Suprapubic skin (tissue), 4 donors: Measurements from ENCODE around the gene SKAP1.

ENCODE experiments used
- EP300 ChIP-seq: sonication (generic); formaldehyde crosslinking; IDR thresholded peaks from one replicate; pipeline ENCODE4 v1.6.1; 2017; ENCODE audit warnings: antibody characterized with exemption
- POLR2A ChIP-seq, 2 donors: fragments of 450-650 bp; IDR thresholded peaks; one replicate each; pipeline ENCODE4 v1.6.1; 2017; ENCODE audit warnings: antibody characterized with exemption in 2 of 2, mild to moderate bottlenecking in 2 of 2, moderate library complexity in 2 of 2
- POLR2AphosphoS5 ChIP-seq, 3 donors: sonication (generic); formaldehyde crosslinking; IDR thresholded peaks; one replicate each; pipeline ENCODE4 v1.6.1; 2017; ENCODE audit warnings: antibody characterized with exemption in 3 of 3
- TF ChIP-seq, protein P1 (sequence below), 2 donors: fragments of 200-600 bp in 1 of 2; fragments of 450-650 bp in 1 of 2; sonication (generic) in 1 of 2; IDR thresholded peaks; one replicate each; pipeline ENCODE4 v1.5.1; 2016 to 2019; ENCODE audit warnings: antibody characterized with exemption in 2 of 2, mild to moderate bottlenecking in 1 of 2, moderate library complexity in 1 of 2

DNA sequence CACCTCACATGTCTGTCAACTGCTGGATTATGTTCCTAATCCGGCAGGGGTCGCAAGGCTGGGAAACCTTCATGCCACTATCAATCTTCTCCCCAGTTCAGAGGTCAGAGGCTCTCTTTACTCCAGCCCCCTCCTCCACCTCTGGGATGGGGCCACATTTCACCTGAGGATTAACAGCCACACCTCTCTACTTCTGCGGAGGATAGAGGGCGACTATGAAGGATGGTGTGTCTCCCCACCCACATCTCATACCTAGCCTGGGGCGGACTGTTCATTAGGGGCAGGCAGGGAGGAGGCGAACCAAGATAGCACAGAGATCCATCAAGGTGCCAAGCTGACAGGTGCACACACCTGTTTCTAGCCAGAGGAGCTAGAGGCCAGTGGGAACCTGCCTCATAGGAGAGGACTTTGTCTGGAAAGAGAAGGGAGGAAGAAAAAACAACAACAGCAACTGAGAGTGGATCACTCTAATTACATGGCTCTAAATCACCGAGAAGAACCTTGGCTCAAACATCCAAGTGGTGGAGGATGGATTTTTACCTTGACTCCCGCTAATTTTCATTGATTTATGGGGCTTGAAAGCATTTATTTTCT, 41.9 kb upstream of the SKAP1 start:
- TF ChIP-seq POLR2A (IDR thresholded peaks at IDR 0.05), result no peak
- TF ChIP-seq, protein P1, sequence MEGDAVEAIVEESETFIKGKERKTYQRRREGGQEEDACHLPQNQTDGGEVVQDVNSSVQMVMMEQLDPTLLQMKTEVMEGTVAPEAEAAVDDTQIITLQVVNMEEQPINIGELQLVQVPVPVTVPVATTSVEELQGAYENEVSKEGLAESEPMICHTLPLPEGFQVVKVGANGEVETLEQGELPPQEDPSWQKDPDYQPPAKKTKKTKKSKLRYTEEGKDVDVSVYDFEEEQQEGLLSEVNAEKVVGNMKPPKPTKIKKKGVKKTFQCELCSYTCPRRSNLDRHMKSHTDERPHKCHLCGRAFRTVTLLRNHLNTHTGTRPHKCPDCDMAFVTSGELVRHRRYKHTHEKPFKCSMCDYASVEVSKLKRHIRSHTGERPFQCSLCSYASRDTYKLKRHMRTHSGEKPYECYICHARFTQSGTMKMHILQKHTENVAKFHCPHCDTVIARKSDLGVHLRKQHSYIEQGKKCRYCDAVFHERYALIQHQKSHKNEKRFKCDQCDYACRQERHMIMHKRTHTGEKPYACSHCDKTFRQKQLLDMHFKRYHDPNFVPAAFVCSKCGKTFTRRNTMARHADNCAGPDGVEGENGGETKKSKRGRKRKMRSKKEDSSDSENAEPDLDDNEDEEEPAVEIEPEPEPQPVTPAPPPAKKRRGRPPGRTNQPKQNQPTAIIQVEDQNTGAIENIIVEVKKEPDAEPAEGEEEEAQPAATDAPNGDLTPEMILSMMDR (IDR thresholded peaks at IDR 0.05), result no peak
- TF ChIP-seq POLR2AphosphoS5 (IDR thresholded peaks at IDR 0.05), result no peak
- TF ChIP-seq EP300, result no peak
